Measurements from ENCODE around the gene GRAMD1C.

DNA sequence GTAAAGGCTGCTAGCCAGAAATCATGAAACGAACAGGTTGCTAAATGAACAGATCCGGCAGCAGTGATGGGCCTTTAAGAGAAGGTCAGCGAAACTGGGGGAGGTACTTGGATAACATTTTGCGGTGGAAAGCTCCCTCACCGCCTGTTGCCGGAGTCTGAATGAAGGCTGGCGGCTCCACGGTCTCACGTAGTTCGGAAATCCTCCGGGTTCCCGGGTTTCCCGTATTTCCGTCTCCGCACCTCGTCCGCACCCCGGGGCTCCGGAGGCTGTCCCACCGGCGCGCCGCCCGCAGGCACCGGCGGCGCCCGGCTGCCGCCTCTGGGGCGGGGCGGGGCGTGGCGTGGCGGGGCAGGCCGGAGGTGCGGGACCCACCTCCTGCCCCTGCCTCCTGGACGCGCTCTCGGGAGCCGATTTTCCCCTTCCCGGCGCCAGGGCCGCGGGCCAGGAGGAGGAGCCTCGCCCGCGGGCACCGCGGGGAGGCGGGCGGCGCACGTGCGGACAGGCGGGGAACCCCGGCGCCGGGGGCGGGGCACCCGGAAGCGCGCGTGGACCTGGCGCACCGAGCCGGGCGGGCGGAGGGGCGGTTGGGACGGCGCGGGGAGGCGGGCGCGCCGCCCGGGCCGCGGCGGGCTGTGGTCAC, 108.9 kb downstream of the GRAMD1C start, which contains the start of gene ZDHHC23:
- TF ChIP-seq, protein P1, sequence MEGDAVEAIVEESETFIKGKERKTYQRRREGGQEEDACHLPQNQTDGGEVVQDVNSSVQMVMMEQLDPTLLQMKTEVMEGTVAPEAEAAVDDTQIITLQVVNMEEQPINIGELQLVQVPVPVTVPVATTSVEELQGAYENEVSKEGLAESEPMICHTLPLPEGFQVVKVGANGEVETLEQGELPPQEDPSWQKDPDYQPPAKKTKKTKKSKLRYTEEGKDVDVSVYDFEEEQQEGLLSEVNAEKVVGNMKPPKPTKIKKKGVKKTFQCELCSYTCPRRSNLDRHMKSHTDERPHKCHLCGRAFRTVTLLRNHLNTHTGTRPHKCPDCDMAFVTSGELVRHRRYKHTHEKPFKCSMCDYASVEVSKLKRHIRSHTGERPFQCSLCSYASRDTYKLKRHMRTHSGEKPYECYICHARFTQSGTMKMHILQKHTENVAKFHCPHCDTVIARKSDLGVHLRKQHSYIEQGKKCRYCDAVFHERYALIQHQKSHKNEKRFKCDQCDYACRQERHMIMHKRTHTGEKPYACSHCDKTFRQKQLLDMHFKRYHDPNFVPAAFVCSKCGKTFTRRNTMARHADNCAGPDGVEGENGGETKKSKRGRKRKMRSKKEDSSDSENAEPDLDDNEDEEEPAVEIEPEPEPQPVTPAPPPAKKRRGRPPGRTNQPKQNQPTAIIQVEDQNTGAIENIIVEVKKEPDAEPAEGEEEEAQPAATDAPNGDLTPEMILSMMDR (IDR thresholded peaks at IDR 0.05; ENCODE audit: low read length) = no peak
- TF ChIP-seq EZH2phosphoT487 (IDR thresholded peaks at IDR 0.05; ENCODE audit: low read length) = no peak

Data from MM.1S (cell line).